H1 (cell line): ENCODE data around the gene VASH1. TPM values are rescaled to one million over a fixed set of nuclear protein-coding genes. Genes with fewer than 3 reads are reported as not detected.

Experiments used
- CTCF ChIA-PET: fragments of 300-600 bp; sonication (Branson Sonifier 250); formaldehyde crosslinking; loops from one replicate; lab custom pipeline; 2021; ENCODE audit not compliant: partially characterized antibody; lab: Charles Lee
- POLR2A ChIA-PET: fragments of 300-600 bp; sonication (Branson Sonifier 250); formaldehyde crosslinking; loops from one replicate; lab custom pipeline; 2021; ENCODE audit warnings: inconsistent platforms; ENCODE audit not compliant: partially characterized antibody; lab: Charles Lee
- DNase-seq, 2 experiments: peaks; one replicate each; pipeline versions ENCODE4 v3.0.0 to v3.0.0-alpha.2; 2010 to 2022; ENCODE audit warnings: low spot score in 2 of 2, low read depth in 1 of 2, mixed read lengths in 1 of 2
- FAIRE-seq: peaks from 2 replicates; lab custom pipeline; 2011; peaks lifted over from hg19 to GRCh38; lab: Jason Lieb, UNC
- H2AFZ ChIP-seq: 2 replicates; pipeline ENCODE4 v1.8.1; 2012; ENCODE audit warnings: low read length, inconsistent platforms
- H2AK5ac ChIP-seq: 2 replicates; pipeline ENCODE4 v1.6.1; 2013; ENCODE audit warnings: low read depth, low read length
- H2BK120ac ChIP-seq: replicated peaks from 2 replicates; pipeline ENCODE3; 2013; ENCODE audit warnings: low read depth, low read length, inconsistent platforms
- H2BK12ac ChIP-seq: 2 replicates; pipeline ENCODE4 v1.6.1; 2013; ENCODE audit warnings: low read depth, low read length
- H2BK15ac ChIP-seq: 2 replicates; pipeline ENCODE4 v1.6.1; 2013; ENCODE audit warnings: low read length
- H2BK20ac ChIP-seq: 2 replicates; pipeline ENCODE4 v1.6.1; 2013; ENCODE audit warnings: low read length
- H2BK5ac ChIP-seq: 2 replicates; pipeline ENCODE4 v1.6.1; 2013; ENCODE audit warnings: low read depth, low read length
- H3K14ac ChIP-seq: 2 replicates; pipeline ENCODE4 v1.6.1; 2013; ENCODE audit warnings: inconsistent platforms; ENCODE audit not compliant: insufficient read length
- H3K18ac ChIP-seq: 2 replicates; pipeline ENCODE4 v1.6.1; 2013; ENCODE audit warnings: low read length; ENCODE audit errors: extremely low read depth
- H3K23ac ChIP-seq: 2 replicates; pipeline ENCODE4 v1.6.1; 2013; ENCODE audit warnings: inconsistent platforms; ENCODE audit not compliant: insufficient read length
- H3K23me2 ChIP-seq: 2 replicates; pipeline ENCODE4 v1.6.1; 2013; ENCODE audit warnings: low read depth, low read length
- H3K27ac ChIP-seq: 2 replicates; pipeline ENCODE4 v1.6.1; 2011; ENCODE audit warnings: low read depth, low read length, inconsistent platforms
- H3K27me3 ChIP-seq, 4 experiments: replicated peaks in 1 of 4; 1 replicate in 1 of 4; 2 replicates in 3 of 4; pipeline versions ENCODE4 v1.6.1 to v1.8.1; 2011 to 2013; ENCODE audit warnings: low read length in 3 of 4, mild to moderate bottlenecking in 3 of 4, inconsistent platforms in 2 of 4, mixed read lengths in 2 of 4, moderate library complexity in 1 of 4; ENCODE audit not compliant: control insufficient read depth in 3 of 4, insufficient read depth in 3 of 4; ENCODE audit errors: extremely low read depth in 1 of 4
- H3K36me3 ChIP-seq, 4 experiments: 2 replicates each; pipeline versions ENCODE4 v1.6.1 to v1.8.1; 2011 to 2013; ENCODE audit warnings: mild to moderate bottlenecking in 4 of 4, low read length in 3 of 4, moderate library complexity in 2 of 4, control low read depth in 1 of 4, inconsistent platforms in 1 of 4; ENCODE audit not compliant: insufficient read depth in 4 of 4, control insufficient read depth in 2 of 4
- H3K4ac ChIP-seq: replicated peaks from 2 replicates; pipeline ENCODE3; 2013; ENCODE audit warnings: low read length, low read depth, mixed read lengths, inconsistent platforms; ENCODE audit not compliant: insufficient read length
- H3K4me1 ChIP-seq, 4 experiments: replicated peaks in 1 of 4; 1 replicate in 1 of 4; 2 replicates in 3 of 4; pipeline versions ENCODE4 v1.6.1 to v1.8.1; 2011 to 2013; ENCODE audit warnings: low read length in 3 of 4, inconsistent platforms in 2 of 4, mixed read lengths in 1 of 4; ENCODE audit not compliant: insufficient read depth in 4 of 4, control insufficient read depth in 3 of 4
- H3K4me2 ChIP-seq, 2 experiments: 2 replicates each; pipeline versions ENCODE4 v1.6.1 to v1.8.1; 2011 to 2013; ENCODE audit warnings: low read depth in 2 of 2, low read length in 2 of 2, control low read depth in 1 of 2, inconsistent platforms in 1 of 2, mild to moderate bottlenecking in 1 of 2; ENCODE audit not compliant: insufficient read depth in 1 of 2
- H3K4me3 ChIP-seq, 4 experiments: fragments of 200-600, 300-600 bp in 1 of 4; sonication (generic), shearing (Covaris generic), sonication (Bioruptor Twin) in 1 of 4; 2 replicates each; pipeline versions ENCODE4 v1.5.1 to v1.8.1; 2011 to 2016; ENCODE audit warnings: low read length in 4 of 4, low read depth in 3 of 4, control low read depth in 2 of 4, inconsistent platforms in 2 of 4, mild to moderate bottlenecking in 2 of 4, mixed read lengths in 1 of 4, moderate library complexity in 1 of 4; ENCODE audit not compliant: insufficient read depth in 2 of 4; ENCODE audit errors: extremely low read depth in 1 of 4
- H3K56ac ChIP-seq: replicated peaks from 2 replicates; pipeline ENCODE3; 2013; ENCODE audit warnings: low read depth, mild to moderate bottlenecking, mixed read lengths, low read length, inconsistent platforms; ENCODE audit not compliant: insufficient read length
- H3K79me1 ChIP-seq: 2 replicates; pipeline ENCODE4 v1.6.1; 2013; ENCODE audit warnings: low read depth, low read length, control low read depth
- H3K79me2 ChIP-seq, 2 experiments: 2 replicates each; pipeline versions ENCODE4 v1.6.1 to v1.8.1; 2012 to 2013; ENCODE audit warnings: low read length in 2 of 2, mild to moderate bottlenecking in 2 of 2, inconsistent platforms in 1 of 2; ENCODE audit not compliant: insufficient read depth in 2 of 2, control insufficient read depth in 1 of 2
- H3K9ac ChIP-seq, 4 experiments: replicated peaks in 1 of 4; 1 replicate in 1 of 4; 2 replicates in 3 of 4; pipeline versions ENCODE4 v1.6.1 to v1.8.1; 2011 to 2013; ENCODE audit warnings: low read depth in 3 of 4, low read length in 3 of 4, control low read depth in 2 of 4, mild to moderate bottlenecking in 2 of 4, moderate library complexity in 2 of 4, inconsistent platforms in 1 of 4; ENCODE audit errors: extremely low read depth in 1 of 4
- H3K9me3 ChIP-seq, 2 experiments: 2 replicates each; pipeline versions ENCODE4 v1.6.1 to v1.8.1; 2012 to 2013; ENCODE audit warnings: mild to moderate bottlenecking in 2 of 2, moderate library complexity in 2 of 2, control low read depth in 1 of 2, inconsistent platforms in 1 of 2, low read depth in 1 of 2, low read length in 1 of 2, mixed read lengths in 1 of 2; ENCODE audit not compliant: insufficient read depth in 2 of 2
- H4K20me1 ChIP-seq, 2 experiments: replicated peaks in 1 of 2; 2 replicates each; pipeline versions ENCODE3 to v1.8.1; 2011 to 2013; ENCODE audit warnings: inconsistent platforms in 2 of 2, low read length in 2 of 2, mild to moderate bottlenecking in 1 of 2; ENCODE audit not compliant: insufficient read depth in 2 of 2, control insufficient read depth in 1 of 2
- H4K5ac ChIP-seq: 2 replicates; pipeline ENCODE4 v1.6.1; 2013; ENCODE audit warnings: low read length, low read depth, mixed read lengths, inconsistent platforms; ENCODE audit not compliant: insufficient read length
- H4K8ac ChIP-seq: 2 replicates; pipeline ENCODE4 v1.8.0; 2013; ENCODE audit warnings: mild to moderate bottlenecking, moderate library complexity, low read length, inconsistent platforms; ENCODE audit not compliant: insufficient read depth; ENCODE audit errors: extremely low read depth
- H4K91ac ChIP-seq: replicated peaks from 2 replicates; pipeline ENCODE3; 2013; ENCODE audit warnings: low read length, mixed read lengths, inconsistent platforms; ENCODE audit not compliant: insufficient read length
- CBX8 ChIP-seq: fragments of 300-800, 300-1000 bp; sonication (generic); IDR thresholded peaks from 2 replicates; pipeline ENCODE4 v1.7.1; 2016; ENCODE audit warnings: low read depth, low read length, borderline replicate concordance
- EP300 ChIP-seq, 2 experiments: IDR thresholded peaks; 1 replicate in 1 of 2; 2 replicates in 1 of 2; pipeline ENCODE4 v1.6.1; 2011 to 2012; ENCODE audit warnings: low read depth in 2 of 2, low read length in 2 of 2, mild to moderate bottlenecking in 2 of 2, borderline replicate concordance in 1 of 2, inconsistent platforms in 1 of 2, moderate library complexity in 1 of 2
- HDAC6 ChIP-seq: IDR thresholded peaks from one replicate; pipeline ENCODE4 v1.7.1; 2012; ENCODE audit warnings: low read depth, mild to moderate bottlenecking, inconsistent platforms, low read length, moderate library complexity
- KDM1A ChIP-seq: fragments of 200-600, 300-600 bp; sonication (generic); IDR thresholded peaks from 2 replicates; pipeline ENCODE4 v1.7.1; 2016; ENCODE audit warnings: mild to moderate bottlenecking, low read length, borderline replicate concordance
- KDM4A ChIP-seq: IDR thresholded peaks from one replicate; pipeline ENCODE4 v1.7.1; 2012; ENCODE audit warnings: low read depth, mild to moderate bottlenecking, moderate library complexity, low read length, inconsistent platforms; ENCODE audit not compliant: severe bottlenecking
- MAFK ChIP-seq: IDR thresholded peaks from 2 replicates; pipeline ENCODE4 v1.6.1; 2012; ENCODE audit warnings: low read depth, mild to moderate bottlenecking, improper control_type of control experiment, low read length
- SRF ChIP-seq: IDR thresholded peaks from 2 replicates; pipeline ENCODE4 v1.6.1; 2011; ENCODE audit warnings: mild to moderate bottlenecking, low read depth, low read length, moderate library complexity
- WGBS, 2 experiments: shearing (Covaris generic) in 1 of 2; methylation state at CpG; one replicate each; pipeline versions ENCODE4 v1.1.6 to v1.1.7; 2013 to 2015; ENCODE audit warnings: low lambda C conversion rate in 2 of 2, mixed read lengths in 2 of 2, inconsistent platforms in 1 of 2, low coverage in 1 of 2, missing lambda C conversion rate in 1 of 2; ENCODE audit not compliant: insufficient replicate concordance in 2 of 2, insufficient coverage in 1 of 2, insufficient read length in 1 of 2; ENCODE audit errors: extremely low coverage in 1 of 2, missing lambda C conversion rate in 1 of 2; 5-methylcytosine and 5-hydroxymethylcytosine counted together
- polyA plus RNA-seq, 7 experiments: library from polyadenylated mRNA; depleted of rRNA in 3 of 7; stranded (reverse) in 5 of 7; unstranded in 2 of 7; fragments of >200 nt in 5 of 7; fragments of 200-250 nt in 2 of 7; gene quantifications; 1 replicate in 5 of 7; 2 replicates in 1 of 7; 4 replicates in 1 of 7; pipeline versions ENCODE4 v1.2.1 to v1.2.3, GENCODE V29; 2011 to 2013; ENCODE audit warnings: missing spikeins in 2 of 7, mixed read lengths in 2 of 7
- total RNA-seq: library from RNA; stranded (reverse); fragmentation: NEBNext Ultra II Directional; extraction: Animal tissue kit (Norgen Biotek cat#: 25700); gene quantifications from 2 replicates; pipeline ENCODE4 v1.2.1, GENCODE V29; 2021

Gene VASH1
- total and polyA plus RNA-seq, 2 of the 8 experiments (the other 6 are each of a cell fraction or from before 2014, with no cell fraction given), result 3.1 to 6.4 TPM

- no peak overlapping the region for H4K8ac ChIP-seq
- peaks cover 2% of the 10 kb centered on the region in 2 experiments for H4K20me1 ChIP-seq
- H2BK120ac ChIP-seq, result no peak overlapping the region
- FAIRE-seq (no peak), DNase-seq (peak in 1 of 2 experiments; percentile 40)
- H4K5ac ChIP-seq, result no peak overlapping the region
- H3K79me2 ChIP-seq, result no peaks in the 10 kb centered on the region
- H3K27ac ChIP-seq, result no peak overlapping the region
- no peak overlapping the region for H3K4ac ChIP-seq
- H2BK12ac ChIP-seq, result no peak overlapping the region
- H3K23ac ChIP-seq, result no peak overlapping the region
- no peaks in the 10 kb centered on the region for H3K9me3 ChIP-seq
- peaks cover 0 to 10% (median 3%) of the 10 kb centered on the region in 4 experiments; a peak in 2 of 7 replicates for H3K4me1 ChIP-seq
- no peak overlapping the region for H3K9ac ChIP-seq
- H2AFZ ChIP-seq, result no peak overlapping the region
- H2BK20ac ChIP-seq, result no peak overlapping the region
- no peak overlapping the region for H2AK5ac ChIP-seq
- H3K27me3 ChIP-seq, result no peaks in the 10 kb centered on the region
- POLR2A ChIA-PET, result interaction anchor here (0.7 to 3.2 kb wide), 8 partner anchors 9 to 1060 kb away, joined by 3 to 20 read pairs (median 4); partner anchors contain the start of gene ANGEL1
- H3K56ac ChIP-seq, result no peak overlapping the region
- no peak overlapping the region for H3K4me2 ChIP-seq
- WGBS, 2 experiments, result 90% methylated on average over 11 of the region's 11 CpGs; no CpG with 5 or more reads in 1 of the 2 experiments
- no peak overlapping the region for H3K18ac ChIP-seq
- H2BK15ac ChIP-seq, result no peak overlapping the region
- H3K14ac ChIP-seq, result no peak overlapping the region
- H3K79me1 ChIP-seq, result no peaks in the 10 kb centered on the region
- CTCF ChIA-PET, result interaction anchor here (0.9 to 13.7 kb wide), 12 partner anchors 10 to 295 kb away, joined by 3 to 234 read pairs (median 4); partner anchors contain the start of gene VASH1
- peaks cover 5 to 17% (median 6%) of the 10 kb centered on the region in 4 experiments; a peak in 3 of 8 replicates for H3K36me3 ChIP-seq
- no peak overlapping the region for H2BK5ac ChIP-seq
- no peak overlapping the region for H3K4me3 ChIP-seq
- no peaks in the 10 kb centered on the region for H3K23me2 ChIP-seq
- H4K91ac ChIP-seq, result no peak overlapping the region
- no peak for TF ChIP-seq KDM4A
- TF ChIP-seq CBX8, result no peak
- no peak for TF ChIP-seq KDM1A
- no peak for TF ChIP-seq EP300 (IDR thresholded peaks at IDR 0.05; ENCODE audit: borderline replicate concordance in 1 of 2, low read depth in 2 of 2, low read length in 2 of 2)
- TF ChIP-seq MAFK, result no peak
- no peak for TF ChIP-seq HDAC6
- TF ChIP-seq SRF, result no peak
Observed at GRCh38 chr14:76780875-76781647, 19.8 kb downstream of the VASH1 start.
